Measurements from ENCODE around the gene GGT1. TPM values are rescaled to one million over a fixed set of nuclear protein-coding genes. Genes with fewer than 3 reads are reported as not detected.

The GGT1 gene
- total RNA-seq (2022; extraction: Qiagen RNA extraction; ENCODE audit: low read depth) = 93.1 to 110 TPM (median 107 TPM) in 5 replicates

GRCh38 chr22:24602847-24603769, at the start of gene GGT1:
Gene GGT1 (plus strand): TSS chr22:24603193. CDS start chr22:24611082, 7,889 bp downstream.

GRCh38 chr22:24554313-24555164, 48.5 kb upstream of the GGT1 start, which contains the start of gene GUCD1:
Gene GUCD1 (minus strand): TSS chr22:24555138. CDS start chr22:24554991, 147 bp downstream.

GRCh38 chr22:24555165-24556039, 47.6 kb upstream of the GGT1 start, which contains the start of gene SNRPD3:
Gene SNRPD3 (plus strand): TSS chr22:24555999. CDS start chr22:24557675, 1,676 bp downstream.

GRCh38 chr22:24592851-24593558, 10.0 kb upstream of the GGT1 start, which contains the start of gene LRRC75B:
Gene LRRC75B (minus strand): TSS chr22:24593073. CDS start chr22:24593039, 34 bp downstream.

Other genes starting within 250 kb of the GGT1 start
- 0.48 to 1.1 TPM (median 0.84 TPM) in 5 replicates for gene ADORA2A, start 175.6 kb upstream of the GGT1 start, total RNA-seq (2022; extraction: Qiagen RNA extraction; ENCODE audit: low read depth)
- gene UPB1, start 107.9 kb upstream of the GGT1 start, total RNA-seq (2022; extraction: Qiagen RNA extraction; ENCODE audit: low read depth) = not detected in 5 replicates
- gene GUCD1, start 48.1 kb upstream of the GGT1 start, total RNA-seq (2022; extraction: Qiagen RNA extraction; ENCODE audit: low read depth) = 47.5 to 57.4 TPM (median 51.7 TPM) in 5 replicates
- 144 to 251 TPM (median 159 TPM) in 5 replicates for gene SNRPD3, start 47.2 kb upstream of the GGT1 start, total RNA-seq (2022; extraction: Qiagen RNA extraction; ENCODE audit: low read depth)
- gene LRRC75B, start 10.1 kb upstream of the GGT1 start, total RNA-seq (2022; extraction: Qiagen RNA extraction; ENCODE audit: low read depth) = 6.6 to 8.8 TPM (median 7.6 TPM) in 5 replicates
- not detected in 5 replicates for gene PIWIL3, start 171.5 kb downstream of the GGT1 start, total RNA-seq (2022; extraction: Qiagen RNA extraction; ENCODE audit: low read depth)
- gene SGSM1, start 203.0 kb downstream of the GGT1 start, total RNA-seq (2022; extraction: Qiagen RNA extraction; ENCODE audit: low read depth) = 0.15 to 0.96 TPM (median 0.53 TPM) in 5 replicates